CD14-positive monocyte (primary cell): ENCODE measurements around the gene DKK2. TPM values are rescaled to one million over a fixed set of nuclear protein-coding genes. Genes with fewer than 3 reads are reported as not detected.

ENCODE experiments used
- DNase-seq, 3 donors: peaks; one replicate each; pipeline ENCODE4 v3.0.0-alpha.2; 2011 to 2022
- H2AFZ ChIP-seq: 2 replicates; pipeline ENCODE4 v1.6.0; 2012; ENCODE audit warnings: mild to moderate bottlenecking, low read depth, low read length, inconsistent platforms; ENCODE audit not compliant: insufficient read depth, poor library complexity, severe bottlenecking
- H3K27ac ChIP-seq, 2 donors: 1 replicate in 1 of 2; 2 replicates in 1 of 2; pipeline ENCODE4 v1.5.1; 2012 to 2013; ENCODE audit warnings: low read length in 2 of 2, control low read depth in 1 of 2, inconsistent platforms in 1 of 2, low read depth in 1 of 2, mild to moderate bottlenecking in 1 of 2
- H3K27me3 ChIP-seq, 2 donors: one replicate each; pipeline versions ENCODE4 v1.6.0 to v1.6.1; 2011 to 2013; ENCODE audit warnings: low read length in 2 of 2; ENCODE audit not compliant: control insufficient read depth in 2 of 2, insufficient read depth in 2 of 2
- H3K36me3 ChIP-seq, 2 donors: replicated peaks in 1 of 2; 1 replicate in 1 of 2; 2 replicates in 1 of 2; pipeline versions ENCODE4 v1.5.1 to v1.6.1; 2012 to 2013; ENCODE audit warnings: low read length in 2 of 2, control low read depth in 1 of 2, inconsistent platforms in 1 of 2, mild to moderate bottlenecking in 1 of 2; ENCODE audit not compliant: insufficient read depth in 2 of 2, control insufficient read depth in 1 of 2
- H3K4me1 ChIP-seq, 2 donors: 1 replicate in 1 of 2; 2 replicates in 1 of 2; pipeline versions ENCODE4 v1.5.1 to v1.6.1; 2012 to 2013; ENCODE audit warnings: low read length in 2 of 2, control low read depth in 1 of 2, inconsistent platforms in 1 of 2, mild to moderate bottlenecking in 1 of 2, moderate library complexity in 1 of 2; ENCODE audit not compliant: insufficient read depth in 2 of 2, control insufficient read depth in 1 of 2
- H3K4me2 ChIP-seq: replicated peaks from 2 replicates; pipeline ENCODE3; 2012; ENCODE audit warnings: low read length, moderate library complexity, mild to moderate bottlenecking; ENCODE audit not compliant: poor library complexity, severe bottlenecking; ENCODE audit errors: extremely low read depth
- H3K4me3 ChIP-seq, 3 experiments: fragments of 200-600 bp in 1 of 3; sonication (generic) in 1 of 3; replicated peaks in 1 of 3; 1 replicate in 2 of 3; 2 replicates in 1 of 3; pipeline ENCODE4 v1.5.1; 2011 to 2013; ENCODE audit warnings: low read length in 3 of 3, mild to moderate bottlenecking in 3 of 3, control low read depth in 2 of 3, low read depth in 2 of 3, inconsistent platforms in 1 of 3, moderate library complexity in 1 of 3
- H3K79me2 ChIP-seq: 2 replicates; pipeline ENCODE4 v1.6.0; 2012; ENCODE audit warnings: mild to moderate bottlenecking, control low read depth, inconsistent platforms, low read length, moderate library complexity; ENCODE audit not compliant: insufficient read depth
- H3K9ac ChIP-seq: 2 replicates; pipeline ENCODE4 v1.6.0; 2017; ENCODE audit warnings: low read length, mild to moderate bottlenecking; ENCODE audit not compliant: insufficient read depth, poor library complexity, severe bottlenecking
- H3K9me3 ChIP-seq, 2 donors: replicated peaks in 1 of 2; 1 replicate in 1 of 2; 2 replicates in 1 of 2; pipeline versions ENCODE4 v1.5.1 to v1.6.1; 2012 to 2013; ENCODE audit warnings: low read length in 2 of 2, control low read depth in 1 of 2; ENCODE audit not compliant: control insufficient read depth in 1 of 2, insufficient read depth in 1 of 2
- H4K20me1 ChIP-seq: 2 replicates; pipeline ENCODE4 v1.6.0; 2012; ENCODE audit warnings: mild to moderate bottlenecking, low read length, control low read depth, moderate library complexity; ENCODE audit not compliant: insufficient read depth
- H3K27ac Mint-ChIP-seq, 7 donors: one replicate each; pipeline ENCODE4 v1.8.0; 2020; ENCODE audit warnings: mild to moderate bottlenecking in 7 of 7, mixed read lengths in 7 of 7, moderate library complexity in 6 of 7, inconsistent platforms in 2 of 7
- H3K27me3 Mint-ChIP-seq, 3 donors: one replicate each; pipeline ENCODE4 v1.8.0; 2021 to 2022; ENCODE audit warnings: low read depth in 3 of 3, mild to moderate bottlenecking in 3 of 3, mixed read lengths in 3 of 3, moderate library complexity in 3 of 3, inconsistent platforms in 1 of 3
- H3K36me3 Mint-ChIP-seq, 2 donors: one replicate each; pipeline ENCODE4 v1.8.0; 2020; ENCODE audit warnings: mixed read lengths in 2 of 2, inconsistent platforms in 1 of 2, mild to moderate bottlenecking in 1 of 2
- H3K4me1 Mint-ChIP-seq: one replicate; pipeline ENCODE4 v1.8.0; 2020; ENCODE audit warnings: mild to moderate bottlenecking, mixed read lengths
- H3K4me3 Mint-ChIP-seq, 2 donors: one replicate each; pipeline ENCODE4 v1.8.0; 2020; ENCODE audit warnings: mild to moderate bottlenecking in 2 of 2, mixed read lengths in 2 of 2, moderate library complexity in 1 of 2
- H3K9me3 Mint-ChIP-seq, 7 donors: one replicate each; pipeline ENCODE4 v1.8.0; 2020 to 2022; ENCODE audit warnings: mixed read lengths in 7 of 7, mild to moderate bottlenecking in 6 of 7, moderate library complexity in 6 of 7, inconsistent platforms in 2 of 7
- CTCF ChIP-seq: fragments of 200-600 bp; IDR thresholded peaks from one replicate; pipeline ENCODE4 v1.8.0; 2022; ENCODE audit warnings: antibody characterized with exemption, mild to moderate bottlenecking
- WGBS: methylation state at CpG from one replicate; pipeline ENCODE4 v1.1.5; 2013; ENCODE audit warnings: missing lambda C conversion rate; ENCODE audit not compliant: insufficient coverage; 5-methylcytosine and 5-hydroxymethylcytosine counted together
- intact Hi-C, 2 donors: fragments of 100-400 bp; cut with micrococcal nuclease; formaldehyde crosslinking; loops; one replicate each; pipeline versions ENCODE4 v1.15.0 to v1.15.1; 2023
- polyA plus RNA-seq, 3 donors: library from polyadenylated mRNA; depleted of rRNA in 1 of 3; unstranded in 2 of 3; stranded (reverse) in 1 of 3; fragments of 300-500 nt in 2 of 3; fragments of >200 nt in 1 of 3; fragmentation: Illumina TruSeq in 2 of 3; gene quantifications; 1 replicate in 2 of 3; 2 replicates in 1 of 3; pipeline ENCODE4 v1.2.3, GENCODE V29; 2012 to 2021

The DKK2 gene
- polyA plus RNA-seq, 3 donors, result not detected

GRCh38 chr4:106907216-106907615 is 128.9 kb downstream of the DKK2 start:
- H3K4me1 ChIP-seq, result no peaks in the 10 kb centered on the region
- intact Hi-C loops, result no loop called here
- H3K79me2 ChIP-seq, result no peaks in the 10 kb centered on the region
- no peaks in the 10 kb centered on the region for H3K36me3 ChIP-seq
- Mint-ChIP-seq H3K4me3 (no peak overlapping the region), H3K36me3 (no peaks in the 10 kb centered on the region), H3K4me1 (no peaks in the 10 kb centered on the region), H3K27ac (no peak overlapping the region), H3K9me3 (peaks cover 0 to 6% (median 0%) of the 10 kb centered on the region in 7 donors), H3K27me3 (peaks cover 0 to 2% (median 0%) of the 10 kb centered on the region in 3 donors)
- H3K4me3 ChIP-seq, result no peak overlapping the region
- no peak for DNase-seq
- WGBS, result no CpG with 5 or more reads among the region's 2 CpGs
- no peak overlapping the region for H2AFZ ChIP-seq
- no peak for TF ChIP-seq CTCF
- H3K4me2 ChIP-seq, result no peak overlapping the region
- H3K9ac ChIP-seq, result no peak overlapping the region
- H4K20me1 ChIP-seq, result no peaks in the 10 kb centered on the region
- no peak overlapping the region for H3K27ac ChIP-seq
- no peaks in the 10 kb centered on the region for H3K27me3 ChIP-seq
- no peaks in the 10 kb centered on the region for H3K9me3 ChIP-seq

DNA sequence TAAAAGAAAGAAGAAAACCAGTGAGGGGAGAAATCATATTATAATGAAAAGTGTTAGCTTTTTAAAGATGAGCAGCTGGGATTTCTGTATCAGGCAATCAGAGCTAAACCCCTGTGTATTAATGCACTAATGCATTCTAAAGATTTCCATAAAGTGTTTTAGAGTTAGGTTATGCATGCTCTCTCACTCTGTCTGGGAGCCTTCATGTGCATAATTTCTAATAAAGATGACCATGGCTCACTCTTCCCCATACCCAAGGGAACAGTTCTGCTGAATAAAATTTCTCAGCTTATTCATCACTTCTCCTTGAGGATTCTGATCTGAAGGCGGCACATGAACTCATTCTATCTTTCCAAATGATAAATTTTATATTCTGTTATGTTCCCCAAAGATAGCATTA is 129.4 kb downstream of the DKK2 start:
- H3K79me2 ChIP-seq, result no peaks in the 10 kb centered on the region
- Mint-ChIP-seq H3K9me3 (peaks cover 0 to 6% (median 0%) of the 10 kb centered on the region in 7 donors), H3K36me3 (no peaks in the 10 kb centered on the region), H3K27ac (no peak overlapping the region), H3K27me3 (peaks cover 0 to 2% (median 0%) of the 10 kb centered on the region in 3 donors), H3K4me1 (no peaks in the 10 kb centered on the region), H3K4me3 (no peak overlapping the region)
- H4K20me1 ChIP-seq, result no peaks in the 10 kb centered on the region
- H3K9me3 ChIP-seq, result no peaks in the 10 kb centered on the region
- H3K27me3 ChIP-seq, result no peaks in the 10 kb centered on the region
- intact Hi-C loops, result no loop called here
- no peak overlapping the region for H3K27ac ChIP-seq
- H3K4me3 ChIP-seq, result no peak overlapping the region
- TF ChIP-seq CTCF, result no peak
- no peak overlapping the region for H2AFZ ChIP-seq
- H3K4me1 ChIP-seq, result no peaks in the 10 kb centered on the region
- H3K36me3 ChIP-seq, result no peaks in the 10 kb centered on the region
- WGBS, result no CpG with 5 or more reads among the region's 1 CpG
- H3K4me2 ChIP-seq, result no peak overlapping the region
- no peak overlapping the region for H3K9ac ChIP-seq
- no peak for DNase-seq
